HG02938 (cell line): ENCODE data around the gene MBD2.
"Not testable (repeated sequence)": the region's sequence is repeated elsewhere in the genome, so short reads cannot be mapped to it uniquely, and the experiment has no call there.

ENCODE experiments used
- ATAC-seq: cut with Tn5 transposase; IDR thresholded peaks from one replicate; pipeline ENCODE4 v1.9.1; 2021; ENCODE audit warnings: mild to moderate bottlenecking, moderate library complexity; ENCODE audit not compliant: unreplicated experiment

MBD2 gene

GRCh38 chr18:54155412-54155811 lies 69.1 kb downstream of the MBD2 start:
- no peak for ATAC-seq

- no peak for ATAC-seq
Observed at GRCh38 chr18:54154231-54154630, 70.2 kb downstream of the MBD2 start.

- no peak for ATAC-seq
Observed at GRCh38 chr18:54151376-54151775, 73.1 kb downstream of the MBD2 start.

- no peak for ATAC-seq
Observed at GRCh38 chr18:54150226-54150625, 74.2 kb downstream of the MBD2 start.

- ATAC-seq = peak; percentile 64
Observed at GRCh38 chr18:54149078-54149697, 75.3 kb downstream of the MBD2 start.

GRCh38 chr18:54148678-54149077 lies 75.8 kb downstream of the MBD2 start:
- no peak for ATAC-seq

GRCh38 chr18:54148151-54148550 lies 76.3 kb downstream of the MBD2 start:
- no peak for ATAC-seq

GRCh38 chr18:54147439-54147838 lies 77.0 kb downstream of the MBD2 start:
- ATAC-seq = peak; percentile 83

GRCh38 chr18:54141041-54141608 lies 83.3 kb downstream of the MBD2 start:
- no peak for ATAC-seq

- no peak for ATAC-seq
Observed at GRCh38 chr18:54140641-54141040, 83.8 kb downstream of the MBD2 start.

- ATAC-seq = no peak
Observed at GRCh38 chr18:54135216-54135615, 89.3 kb downstream of the MBD2 start.

- ATAC-seq = no peak
Observed at GRCh38 chr18:54134053-54134452, 90.4 kb downstream of the MBD2 start.

GRCh38 chr18:54130631-54131030 lies 93.8 kb downstream of the MBD2 start:
- no peak for ATAC-seq

GRCh38 chr18:54130177-54130576 lies 94.3 kb downstream of the MBD2 start:
- ATAC-seq = no peak

- ATAC-seq = peak; percentile 92
Observed at GRCh38 chr18:54129448-54130067, 94.9 kb downstream of the MBD2 start.

- peak; percentile 46 for ATAC-seq
Observed at GRCh38 chr18:54127759-54128378, 96.6 kb downstream of the MBD2 start.

GRCh38 chr18:54125429-54125828 lies 99.0 kb downstream of the MBD2 start:
- ATAC-seq = no peak

GRCh38 chr18:54123720-54124440 lies 100.6 kb downstream of the MBD2 start:
- ATAC-seq = not testable (repeated sequence)

GRCh38 chr18:54119524-54120019 lies 104.9 kb downstream of the MBD2 start:
- peak; percentile 95 for ATAC-seq

- no peak for ATAC-seq
Observed at GRCh38 chr18:54117853-54118773, 106.4 kb downstream of the MBD2 start.
